Heart left ventricle (tissue), 13 donors: Measurements from ENCODE around the gene FADS2.

Experiments used
- CTCF ChIP-seq, 12 donors: fragments of 200-600 bp; sonication (generic) in 4 of 12; IDR thresholded peaks; one replicate each; pipeline versions ENCODE4 v1.5.0 to v1.8.0; 2018 to 2022; ENCODE audit warnings: antibody characterized with exemption in 12 of 12, mild to moderate bottlenecking in 5 of 12
- POLR2A ChIP-seq, 2 donors: fragments of 450-650 bp; IDR thresholded peaks; one replicate each; pipeline ENCODE4 v1.6.1; 2017; ENCODE audit warnings: antibody characterized with exemption in 2 of 2, mild to moderate bottlenecking in 2 of 2, moderate library complexity in 2 of 2
- donor health status: ischemic (EF 13 %, LVEDD 7.1; RV severe dilation, severe dysfunction).
- donor health status: DM: no; HTN: yes; CAD: no.
- donor health status: DM: no; HTN: no; CAD: no.
- donor health status: ischemic (EF 25% LVEDD 6.9; RV normal size, moderate dysfunction).
- donor health status: ischemic (EF 25% LVEDD 5.7; RV mildly dilated, moderate dysfunction).
- donor health status: ischemic (EF 35%, LVEDD 5.7; RV mildly dilated, moderate dysfunction).
- donor health status: nonischemic (EF 11% LVEDD 7.7; RV severe dilation, severe dysfunction).
- donor health status: DM: yes; HTN: yes; CAD: no.
- donor health status: PGD.
- donor health status: ischemic (EF 29% LVEDD 5.4; RV normal size, mild dysfunction).
- donor health status: nonischemic (EF 23%, LVEDD 6.1; RV moderate dilation, normal function).

GRCh38 chr11:61833471-61833870 lies 5.4 kb downstream of the FADS2 start:
- TF ChIP-seq POLR2A (IDR thresholded peaks at IDR 0.05) (no peak), CTCF (IDR thresholded peaks at IDR 0.05) (no peak)
